ENCODE measurements around the gene GPC6.

Gene GPC6

DNA sequence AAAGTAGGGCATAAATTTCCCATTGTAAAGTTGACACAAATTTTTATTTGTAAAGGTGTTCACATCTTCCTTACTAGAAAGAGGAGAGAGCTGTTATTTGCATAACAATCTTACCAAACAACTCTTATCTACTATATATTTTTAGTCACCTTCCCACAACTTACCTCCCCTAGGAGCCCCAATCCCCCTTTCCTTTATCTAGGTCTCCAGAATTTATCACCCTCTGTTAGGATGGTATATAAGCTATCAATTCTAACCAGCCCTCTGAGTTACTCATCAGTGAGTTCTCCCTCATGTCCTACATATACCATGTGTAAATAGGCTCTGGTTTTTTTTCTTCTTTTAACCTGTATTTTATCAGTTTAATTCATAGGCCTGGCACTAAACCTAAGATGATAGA lies 1190.7 kb downstream of the GPC6 start:
- Histone ChIP-seq H3K27me3 (ENCODE audit: low read length) (no peaks in the 10 kb centered on the region), H3K9ac (ENCODE audit: low read length) (no peak overlapping the region), H4K20me1 (ENCODE audit: low read depth, low read length) (no peaks in the 10 kb centered on the region), H3K9me3 (ENCODE audit: insufficient read depth, low read length) (no peaks in the 10 kb centered on the region), H3K79me2 (ENCODE audit: insufficient read depth, low read length) (no peaks in the 10 kb centered on the region), H3K9me2 (replicated peaks; ENCODE audit: insufficient read depth, low read length) (no peaks in the 10 kb centered on the region), H3K27ac (ENCODE audit: low read depth, low read length) (no peak overlapping the region), H3K36me3 (ENCODE audit: low read length) (no peaks in the 10 kb centered on the region), H3F3A (ENCODE audit: insufficient read depth) (no peaks in the 10 kb centered on the region), H3K4me2 (ENCODE audit: low read depth, low read length, poor library complexity, severe bottlenecking) (no peak overlapping the region), H2AFZ (ENCODE audit: low read depth, low read length, severe bottlenecking) (no peak overlapping the region), H3K4me3 (ENCODE audit: insufficient read depth, low read length, poor library complexity, severe bottlenecking) (no peak overlapping the region)
- TF ChIP-seq EZH2phosphoT487 (conservative IDR thresholded peaks at IDR 0.05; ENCODE audit: low read length) (no peak), CTCF (IDR thresholded peaks at IDR 0.05; ENCODE audit: insufficient read depth, low read length, poor library complexity, severe bottlenecking) (no peak)

DNA sequence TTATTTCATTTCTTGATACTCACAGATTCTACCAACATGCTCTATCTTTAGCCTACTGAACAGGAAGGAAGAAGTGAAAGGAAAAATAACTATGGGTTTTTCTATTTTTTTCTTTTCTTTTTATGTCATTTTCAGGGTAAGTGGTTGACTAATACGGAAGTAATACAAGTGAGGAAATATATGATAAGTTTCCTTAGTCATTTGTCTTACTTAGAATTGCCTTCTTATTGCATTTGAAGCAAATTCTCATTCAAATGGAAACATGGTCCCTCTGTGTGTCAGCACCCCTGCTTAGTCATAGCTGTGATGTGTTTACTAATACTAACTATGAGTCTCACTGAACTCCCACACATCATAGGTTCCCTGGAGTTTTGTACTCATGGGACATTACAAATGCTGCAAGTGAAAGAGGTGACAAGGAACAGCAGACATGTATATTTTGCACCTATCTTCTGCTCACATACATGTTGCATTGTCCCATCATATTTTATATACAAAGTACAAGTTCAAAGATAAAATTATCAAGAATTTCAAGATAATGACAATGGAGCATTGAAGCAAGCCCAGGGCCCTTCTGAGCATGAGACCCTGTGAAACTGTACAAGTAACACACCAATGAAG lies 1192.8 kb downstream of the GPC6 start:
- no peak overlapping the region for H2AFZ ChIP-seq (ENCODE audit: low read depth, low read length, severe bottlenecking)
- no peak overlapping the region for H3K4me2 ChIP-seq (ENCODE audit: low read depth, low read length, poor library complexity, severe bottlenecking)
- H3K9me3 ChIP-seq (ENCODE audit: insufficient read depth, low read length), result no peaks in the 10 kb centered on the region
- no peaks in the 10 kb centered on the region for H3F3A ChIP-seq (ENCODE audit: insufficient read depth)
- H3K4me3 ChIP-seq (ENCODE audit: insufficient read depth, low read length, poor library complexity, severe bottlenecking), result no peak overlapping the region
- TF ChIP-seq EZH2phosphoT487 (conservative IDR thresholded peaks at IDR 0.05; ENCODE audit: low read length), result no peak
- TF ChIP-seq CTCF (IDR thresholded peaks at IDR 0.05; ENCODE audit: insufficient read depth, low read length, poor library complexity, severe bottlenecking), result no peak
- no peaks in the 10 kb centered on the region for H3K27me3 ChIP-seq (ENCODE audit: low read length)
- no peak overlapping the region for H3K27ac ChIP-seq (ENCODE audit: low read depth, low read length)
- no peaks in the 10 kb centered on the region for H3K79me2 ChIP-seq (ENCODE audit: insufficient read depth, low read length)
- no peaks in the 10 kb centered on the region for H3K9me2 ChIP-seq (replicated peaks; ENCODE audit: insufficient read depth, low read length)
- H4K20me1 ChIP-seq (ENCODE audit: low read depth, low read length), result no peaks in the 10 kb centered on the region
- no peaks in the 10 kb centered on the region for H3K36me3 ChIP-seq (ENCODE audit: low read length)
- H3K9ac ChIP-seq (ENCODE audit: low read length), result no peak overlapping the region

DNA sequence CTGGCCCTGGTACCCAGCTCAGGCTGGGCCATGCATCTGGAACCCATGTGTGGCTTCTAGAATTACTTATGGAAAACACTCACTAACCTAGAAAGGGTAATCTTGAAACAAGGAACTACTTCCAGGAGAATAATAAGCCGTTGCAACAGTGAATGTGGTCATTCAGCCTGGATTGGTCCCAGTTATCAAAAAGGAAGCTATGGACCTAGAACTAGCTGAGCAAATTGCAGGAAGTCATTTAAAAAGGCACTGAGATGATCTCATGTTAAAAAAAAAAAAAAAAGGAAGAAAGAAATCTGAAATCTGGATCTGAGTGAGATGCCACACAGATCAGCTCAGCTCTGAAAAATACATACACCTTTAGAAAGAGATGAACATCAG lies 1193.3 kb downstream of the GPC6 start:
- Histone ChIP-seq H3F3A (ENCODE audit: insufficient read depth) (no peaks in the 10 kb centered on the region), H3K4me3 (ENCODE audit: insufficient read depth, low read length, poor library complexity, severe bottlenecking) (no peak overlapping the region), H3K27me3 (ENCODE audit: low read length) (no peaks in the 10 kb centered on the region), H3K79me2 (ENCODE audit: insufficient read depth, low read length) (no peaks in the 10 kb centered on the region), H3K27ac (ENCODE audit: low read depth, low read length) (no peak overlapping the region), H3K9me2 (replicated peaks; ENCODE audit: insufficient read depth, low read length) (no peaks in the 10 kb centered on the region), H3K4me2 (ENCODE audit: low read depth, low read length, poor library complexity, severe bottlenecking) (no peak overlapping the region), H3K9ac (ENCODE audit: low read length) (no peak overlapping the region), H3K9me3 (ENCODE audit: insufficient read depth, low read length) (no peaks in the 10 kb centered on the region), H2AFZ (ENCODE audit: low read depth, low read length, severe bottlenecking) (no peak overlapping the region), H4K20me1 (ENCODE audit: low read depth, low read length) (no peaks in the 10 kb centered on the region), H3K36me3 (ENCODE audit: low read length) (no peaks in the 10 kb centered on the region)
- no peak for TF ChIP-seq CTCF (IDR thresholded peaks at IDR 0.05; ENCODE audit: insufficient read depth, low read length, poor library complexity, severe bottlenecking)
- TF ChIP-seq EZH2phosphoT487 (conservative IDR thresholded peaks at IDR 0.05; ENCODE audit: low read length), result no peak
